GM23338 (cell line): ENCODE data around the gene CHMP3. TPM values are rescaled to one million over a fixed set of nuclear protein-coding genes. Genes with fewer than 3 reads are reported as not detected.

Source experiments
- ATAC-seq: fragments of 200-7000 bp; cut with Tn5 transposase; 3 replicates; pipeline ENCODE4 v1.9.1; 2020
- DNase-seq: peaks from one replicate; pipeline ENCODE4 v3.0.0-alpha.2; 2015; ENCODE audit warnings: low spot score
- H2AFZ ChIP-seq: fragments of 200-600 bp; sonication (generic); 2 replicates; pipeline ENCODE4 v1.8.0; 2016; ENCODE audit warnings: antibody characterized with exemption, mild to moderate bottlenecking, moderate library complexity
- H3F3A ChIP-seq: fragments of 200-600 bp; sonication (generic); replicated peaks from 2 replicates; pipeline ENCODE4 v1.8.0; 2017; ENCODE audit warnings: antibody characterized with exemption, mixed run types, low read depth
- H3K27ac ChIP-seq: fragments of 200-600 bp; sonication (generic); 2 replicates; pipeline ENCODE4 v1.6.1; 2016; ENCODE audit warnings: low read depth
- H3K27me3 ChIP-seq: fragments of 200-600 bp; sonication (generic); 2 replicates; pipeline ENCODE4 v1.8.0; 2016; ENCODE audit warnings: mild to moderate bottlenecking, mixed run types, moderate library complexity; ENCODE audit not compliant: insufficient read depth
- H3K36me3 ChIP-seq: fragments of 200-600 bp; sonication (generic); 2 replicates; pipeline ENCODE4 v1.8.0; 2016; ENCODE audit warnings: mild to moderate bottlenecking; ENCODE audit not compliant: insufficient read depth
- H3K4me1 ChIP-seq: fragments of 200-600 bp; sonication (generic); 2 replicates; pipeline ENCODE4 v1.8.0; 2016; ENCODE audit warnings: mild to moderate bottlenecking, moderate library complexity; ENCODE audit not compliant: insufficient read depth
- H3K4me2 ChIP-seq: fragments of 200-600 bp; sonication (generic); 2 replicates; pipeline ENCODE4 v1.7.1; 2017; ENCODE audit warnings: mixed run types
- H3K4me3 ChIP-seq: fragments of 200-600 bp; sonication (generic); 2 replicates; pipeline ENCODE4 v1.6.1; 2016; ENCODE audit warnings: mixed run types
- H3K79me2 ChIP-seq: fragments of 200-600 bp; sonication (generic); replicated peaks from 2 replicates; pipeline ENCODE4 v1.8.0; 2017; ENCODE audit warnings: mild to moderate bottlenecking; ENCODE audit not compliant: insufficient read depth
- H3K9me2 ChIP-seq: fragments of 200-600 bp; sonication (generic); 2 replicates; pipeline ENCODE4 v1.8.0; 2017; ENCODE audit not compliant: insufficient read depth
- H4K20me1 ChIP-seq: fragments of 200-600 bp; sonication (generic); replicated peaks from 2 replicates; pipeline ENCODE4 v1.8.0; 2017; ENCODE audit warnings: mild to moderate bottlenecking; ENCODE audit not compliant: insufficient read depth
- H3K27ac Mint-ChIP-seq: 2 replicates; pipeline ENCODE4 v1.8.0; 2020; ENCODE audit warnings: inconsistent platforms, mild to moderate bottlenecking, moderate library complexity, mixed read lengths
- H3K27me3 Mint-ChIP-seq: 3 replicates; pipeline ENCODE4 v1.8.0; 2022; ENCODE audit warnings: low read depth, mild to moderate bottlenecking, moderate library complexity, mixed read lengths, inconsistent platforms; ENCODE audit not compliant: insufficient read depth, poor library complexity
- H3K36me3 Mint-ChIP-seq: 3 replicates; pipeline ENCODE4 v1.8.0; 2021; ENCODE audit warnings: low read depth, mild to moderate bottlenecking, inconsistent platforms, moderate library complexity, mixed read lengths
- H3K4me1 Mint-ChIP-seq: 3 replicates; pipeline ENCODE4 v1.8.0; 2020; ENCODE audit warnings: mild to moderate bottlenecking, inconsistent platforms, mixed read lengths
- H3K4me3 Mint-ChIP-seq: 3 replicates; pipeline ENCODE4 v1.8.0; 2021; ENCODE audit warnings: moderate library complexity, mild to moderate bottlenecking, inconsistent platforms, mixed read lengths
- H3K9me3 Mint-ChIP-seq: 3 replicates; pipeline ENCODE4 v1.8.0; 2020; ENCODE audit warnings: moderate library complexity, mild to moderate bottlenecking, inconsistent platforms, mixed read lengths
- CREB1 ChIP-seq: fragments of 250-450 bp; sonication (Bioruptor Pico); IDR thresholded peaks from 2 replicates; pipeline ENCODE4 v1.5.0; 2020; ENCODE audit warnings: low read depth, mild to moderate bottlenecking, moderate library complexity
- ETS1 ChIP-seq: IDR thresholded peaks from 2 replicates; pipeline ENCODE4 v1.6.1; 2016; ENCODE audit warnings: antibody characterized with exemption
- EZH2 ChIP-seq: fragments of 200-600 bp; sonication (generic); IDR thresholded peaks from one replicate; pipeline ENCODE4 v1.8.0; 2017; ENCODE audit warnings: antibody characterized with exemption, mild to moderate bottlenecking, low read depth; ENCODE audit not compliant: unreplicated experiment
- NANOG ChIP-seq: IDR thresholded peaks from 2 replicates; pipeline ENCODE4 v1.6.1; 2016; ENCODE audit warnings: antibody characterized with exemption, borderline replicate concordance
- POLR2AphosphoS5 ChIP-seq: IDR thresholded peaks from 2 replicates; pipeline ENCODE4 v1.6.1; 2016; ENCODE audit warnings: antibody characterized with exemption, low read depth
- REST ChIP-seq: IDR thresholded peaks from one replicate; pipeline ENCODE4 v1.6.1; 2018; ENCODE audit warnings: antibody characterized with exemption; ENCODE audit not compliant: unreplicated experiment
- STAT1 ChIP-seq: IDR thresholded peaks from one replicate; pipeline ENCODE4 v1.6.1; 2016; ENCODE audit warnings: antibody characterized with exemption; ENCODE audit not compliant: unreplicated experiment
- ZNF114 ChIP-seq: fragments of 250-450 bp; sonication (Bioruptor Pico); IDR thresholded peaks from 2 replicates; pipeline ENCODE4 v1.5.0; 2020; ENCODE audit warnings: mild to moderate bottlenecking, moderate library complexity
- ZNF331 ChIP-seq: fragments of 250-450 bp; sonication (Bioruptor Pico); IDR thresholded peaks from 2 replicates; pipeline ENCODE4 v1.5.0; 2020; ENCODE audit warnings: low read depth, mild to moderate bottlenecking, moderate library complexity
- ZNF462 ChIP-seq: fragments of 250-450 bp; sonication (Bioruptor Pico); IDR thresholded peaks from 2 replicates; pipeline ENCODE4 v1.5.0; 2020; ENCODE audit warnings: mild to moderate bottlenecking, moderate library complexity
- polyA plus RNA-seq: library from polyadenylated mRNA; unstranded; fragments of >200 nt; fragmentation: Nextera tagmentation; extraction: Ambion mirVana; gene quantifications from 2 replicates; pipeline ENCODE4 v1.2.1, GENCODE V29; 2016
- total RNA-seq: library from RNA; depleted of rRNA; stranded (reverse); fragments of >200 nt; shearing (Covaris generic); gene quantifications from 2 replicates; pipeline ENCODE4 v1.2.3, GENCODE V29; 2014

Gene CHMP3
- total and polyA plus RNA-seq, 2 experiments from 2014 or later, result 15.5 to 15.6 TPM

GRCh38 chr2:86500325-86501083 lies 62.7 kb downstream of the CHMP3 start (continued):
- TF ChIP-seq REST, result no peak

GRCh38 chr2:86499326-86499725 lies 63.9 kb downstream of the CHMP3 start:
- Histone ChIP-seq H3F3A (no peaks in the 10 kb centered on the region), H3K36me3 (peaks cover 16% of the 10 kb centered on the region), H2AFZ (no peak overlapping the region), H3K4me1 (no peaks in the 10 kb centered on the region), H3K79me2 (no peaks in the 10 kb centered on the region), H3K27ac (no peak overlapping the region), H4K20me1 (no peaks in the 10 kb centered on the region), H3K4me2 (no peak overlapping the region), H3K4me3 (no peak overlapping the region), H3K27me3 (no peaks in the 10 kb centered on the region), H3K9me2 (no peaks in the 10 kb centered on the region; the same call in 1 of the 2 replicates)
- Mint-ChIP-seq H3K27ac (no peak overlapping the region), H3K4me3 (no peak overlapping the region), H3K36me3 (peaks cover 96% of the 10 kb centered on the region), H3K9me3 (peaks cover 59% of the 10 kb centered on the region), H3K27me3 (peaks cover 8% of the 10 kb centered on the region), H3K4me1 (no peaks in the 10 kb centered on the region; the same call in 2 of the 3 replicates)
- DNase-seq (no peak), ATAC-seq (no peak)
- TF ChIP-seq ETS1, result no peak
- no peak for TF ChIP-seq REST
- TF ChIP-seq CREB1 (CRISPR knock-in tag), result no peak
- TF ChIP-seq STAT1, result no peak
- no peak for TF ChIP-seq ZNF462
- no peak for TF ChIP-seq ZNF331 (CRISPR knock-in tag)
- TF ChIP-seq EZH2, result no peak
- no peak for TF ChIP-seq ZNF114 (CRISPR knock-in tag)
- TF ChIP-seq POLR2AphosphoS5, result no peak
- TF ChIP-seq NANOG, result no peak
